Endothelial cell of umbilical vein (primary cell): ENCODE measurements around the gene SH3BGRL. TPM values are rescaled to one million over a fixed set of nuclear protein-coding genes. Genes with fewer than 3 reads are reported as not detected.

ENCODE experiments used
- BruUV-seq: library from RNA; stranded (reverse); fragments of 400-500 nt; replicated peaks from 2 replicates; lab custom pipeline; 2021; lab: Mats Ljungman, UMichigan
- CTCF ChIA-PET: fragments of 300-600, 350-600 bp; sonication (Branson Sonifier 250); formaldehyde crosslinking; loops from one replicate; lab custom pipeline; 2021; ENCODE audit warnings: antibody characterized with exemption, inconsistent platforms; lab: Charles Lee
- POLR2A ChIA-PET: fragments of 300-600, 350-600 bp; sonication (Branson Sonifier 250); formaldehyde crosslinking; loops from one replicate; lab custom pipeline; 2021; ENCODE audit warnings: antibody characterized with exemption, inconsistent platforms; lab: Charles Lee
- DNase-seq: peaks from one replicate; pipeline ENCODE4 v3.0.0-alpha.2; 2011; ENCODE audit warnings: low read depth, low spot score
- FAIRE-seq: peaks from 2 replicates; lab custom pipeline; 2011; peaks lifted over from hg19 to GRCh38; lab: Jason Lieb, UNC
- H2AFZ ChIP-seq: 2 replicates; pipeline ENCODE4 v1.6.0; 2012; ENCODE audit warnings: low read depth, low read length, control low read depth, inconsistent platforms
- H3K27ac ChIP-seq: 2 replicates; pipeline ENCODE4 v1.5.1; 2011; ENCODE audit warnings: low read depth, mild to moderate bottlenecking, control low read depth, low read length, moderate library complexity; ENCODE audit not compliant: insufficient read depth
- H3K27me3 ChIP-seq, 2 experiments: 2 replicates each; pipeline versions ENCODE4 v1.6.0 to v1.6.1; 2011; ENCODE audit warnings: low read length in 2 of 2, mixed read lengths in 1 of 2; ENCODE audit not compliant: control insufficient read depth in 2 of 2, insufficient read depth in 2 of 2
- H3K36me3 ChIP-seq, 2 experiments: 2 replicates in 1 of 2; 3 replicates in 1 of 2; pipeline ENCODE4 v1.5.1; 2011; ENCODE audit warnings: low read length in 2 of 2, mild to moderate bottlenecking in 1 of 2, moderate library complexity in 1 of 2; ENCODE audit not compliant: control insufficient read depth in 2 of 2, insufficient read depth in 2 of 2; ENCODE audit errors: extremely low read depth in 1 of 2
- H3K4me1 ChIP-seq: 3 replicates; pipeline ENCODE4 v1.5.1; 2011; ENCODE audit warnings: mild to moderate bottlenecking, low read length; ENCODE audit not compliant: control insufficient read depth, insufficient read depth; ENCODE audit errors: extremely low read depth
- H3K4me2 ChIP-seq: 2 replicates; pipeline ENCODE4 v1.6.1; 2011; ENCODE audit warnings: low read length, control low read depth, mixed read lengths; ENCODE audit not compliant: insufficient read depth
- H3K4me3 ChIP-seq, 3 experiments: fragments of 200-600 bp in 1 of 3; sonication (generic), shearing (Covaris generic) in 1 of 3; replicated peaks in 1 of 3; 2 replicates each; pipeline ENCODE4 v1.5.1; 2011 to 2016; ENCODE audit warnings: control low read depth in 3 of 3, low read length in 3 of 3, mild to moderate bottlenecking in 2 of 3, inconsistent platforms in 1 of 3, low read depth in 1 of 3, moderate library complexity in 1 of 3; ENCODE audit not compliant: insufficient read depth in 1 of 3
- H3K79me2 ChIP-seq: 2 replicates; pipeline ENCODE4 v1.6.0; 2012; ENCODE audit warnings: low read length, inconsistent platforms; ENCODE audit not compliant: control insufficient read depth, insufficient read depth
- H3K9ac ChIP-seq: replicated peaks from 2 replicates; pipeline ENCODE3; 2011; ENCODE audit warnings: low read length, control low read depth; ENCODE audit not compliant: insufficient read depth; ENCODE audit errors: extremely low read depth
- H3K9me1 ChIP-seq: replicated peaks from 3 replicates; pipeline ENCODE4 v1.6.0; 2011; ENCODE audit warnings: mild to moderate bottlenecking, low read length; ENCODE audit not compliant: control insufficient read depth, insufficient read depth; ENCODE audit errors: extremely low read depth
- H3K9me3 ChIP-seq: replicated peaks from 2 replicates; pipeline ENCODE4 v1.5.1; 2012; ENCODE audit warnings: low read length, inconsistent platforms; ENCODE audit not compliant: control insufficient read depth, insufficient read depth
- H4K20me1 ChIP-seq: replicated peaks from 2 replicates; pipeline ENCODE3; 2011; ENCODE audit warnings: mild to moderate bottlenecking, low read length; ENCODE audit not compliant: control insufficient read depth, insufficient read depth; ENCODE audit errors: extremely low read depth
- FOS ChIP-seq: IDR thresholded peaks from 2 replicates; pipeline ENCODE4 v1.6.1; 2011; ENCODE audit warnings: mild to moderate bottlenecking, low read length, moderate library complexity, borderline replicate concordance; ENCODE audit not compliant: insufficient read depth
- GATA2 ChIP-seq: IDR thresholded peaks from 2 replicates; pipeline ENCODE4 v1.7.0; 2011; ENCODE audit warnings: low read depth, mild to moderate bottlenecking, moderate library complexity, mixed read lengths, low read length; ENCODE audit not compliant: insufficient read length, insufficient read depth
- JUN ChIP-seq: IDR thresholded peaks from 2 replicates; pipeline ENCODE4 v1.6.1; 2011; ENCODE audit warnings: borderline replicate concordance, low read depth; ENCODE audit not compliant: insufficient read length, insufficient read depth
- MYC ChIP-seq: IDR thresholded peaks from one replicate; pipeline ENCODE4 v1.6.1; 2011; ENCODE audit warnings: mild to moderate bottlenecking, low read depth, low read length
- POLR2A ChIP-seq: IDR thresholded peaks from 2 replicates; pipeline ENCODE4 v1.6.1; 2012; ENCODE audit warnings: low read depth, mild to moderate bottlenecking, control low read depth, low read length
- dilution Hi-C: fragments of 300-500 bp; cut with MboI; formaldehyde crosslinking; loops from one replicate; pipeline ENCODE4 v1.15.0; 2019; ENCODE audit warnings: low sequenced_read_pairs; ENCODE audit not compliant: extremely low pct_ligation_motif_present
- intact Hi-C: fragments of 100-400 bp; cut with micrococcal nuclease; formaldehyde crosslinking; loops from one replicate; pipeline ENCODE4 v1.10.0; 2022
- polyA plus RNA-seq, 4 experiments: library from polyadenylated mRNA; depleted of rRNA in 3 of 4; stranded (reverse) in 3 of 4; unstranded in 1 of 4; fragments of >200 nt; gene quantifications; 2 replicates each; pipeline versions ENCODE4 v1.2.1 to v1.2.3, GENCODE V29; 2011 to 2012; ENCODE audit warnings: missing spikeins in 1 of 4
- total RNA-seq: library from RNA; stranded (reverse); gene quantifications from 2 replicates; pipeline ENCODE4 v1.2.3, GENCODE V29; 2021

The SH3BGRL gene
- total and polyA plus RNA-seq, 2 donors (not counting 3 experiments of a cell fraction or from before 2014, with no cell fraction given): 45.6 to 65.7 TPM

- BruUV-seq: no TSS peak
- TF ChIP-seq JUN (no peak), POLR2A (no peak), FOS (peak; percentile 4)
- Histone ChIP-seq H3K79me2 (no peaks in the 10 kb centered on the region), H3K27ac (no peak overlapping the region), H3K9me3 (no peaks in the 10 kb centered on the region), H3K4me3 (no peak overlapping the region), H3K4me1 (no peaks in the 10 kb centered on the region), H4K20me1 (no peaks in the 10 kb centered on the region), H2AFZ (no peak overlapping the region), H3K27me3 (no peaks in the 10 kb centered on the region), H3K9ac (no peak overlapping the region), H3K9me1 (no peaks in the 10 kb centered on the region), H3K4me2 (no peak overlapping the region), H3K36me3 (no peaks in the 10 kb centered on the region)
- DNase-seq (no peak), FAIRE-seq (no peak)
- CTCF ChIA-PET: interaction anchor here (0.6 kb wide), 1 partner anchor 12 kb away, joined by 5 read pairs; no protein-coding TSS in a partner anchor
- POLR2A ChIA-PET: no interaction called here
- intact Hi-C loops (no loop called here), dilution Hi-C loops (no loop called here)
These were observed 84.7 kb downstream of the SH3BGRL start for GRCh38 chrX:81286608-81287007.

GRCh38 chrX:81291996-81292395 is 90.1 kb downstream of the SH3BGRL start:
- no TSS peak for BruUV-seq
- Histone ChIP-seq H3K9me1 (no peaks in the 10 kb centered on the region), H3K4me2 (no peak overlapping the region), H2AFZ (no peak overlapping the region), H3K4me3 (no peak overlapping the region), H3K9me3 (no peaks in the 10 kb centered on the region), H3K9ac (no peak overlapping the region), H3K27me3 (no peaks in the 10 kb centered on the region), H3K4me1 (no peaks in the 10 kb centered on the region), H3K27ac (no peak overlapping the region), H3K36me3 (no peaks in the 10 kb centered on the region), H3K79me2 (no peaks in the 10 kb centered on the region), H4K20me1 (no peaks in the 10 kb centered on the region)
- ChIA-PET CTCF (no interaction called here), POLR2A (no interaction called here)
- intact Hi-C loops (no loop called here), dilution Hi-C loops (no loop called here)
- no peak for FAIRE-seq
- DNase-seq: no peak
- TF ChIP-seq MYC (no peak), POLR2A (no peak), GATA2 (no peak)
